PC-3 (cell line): ENCODE data around the gene PHPT1. TPM values are rescaled to one million over a fixed set of nuclear protein-coding genes. Genes with fewer than 3 reads are reported as not detected.

Experiments
- ATAC-seq: fragments of 200-7000 bp; cut with Tn5 transposase; 2 replicates; pipeline ENCODE4 v1.9.1; 2020; ENCODE audit warnings: mild to moderate bottlenecking, moderate library complexity
- BruUV-seq: library from RNA; stranded (reverse); fragments of 400-500 nt; replicated peaks from 2 replicates; lab custom pipeline; 2021; lab: Mats Ljungman, UMichigan
- CTCF ChIA-PET: fragments of 300-600 bp; sonication (Branson Sonifier 250); formaldehyde crosslinking; loops from one replicate; lab custom pipeline; 2022; ENCODE audit warnings: antibody characterized with exemption; lab: Charles Lee
- POLR2A ChIA-PET: fragments of 300-600 bp; sonication (Branson Sonifier 250); formaldehyde crosslinking; loops from one replicate; lab custom pipeline; 2022; ENCODE audit warnings: antibody characterized with exemption; ENCODE audit not compliant: unreplicated experiment; lab: Charles Lee
- DNase-seq: peaks from one replicate; pipeline ENCODE4 v3.0.0-alpha.2; 2015
- H2AFZ ChIP-seq: fragments of 300-600 bp; sonication (generic); 2 replicates; pipeline ENCODE4 v1.6.0; 2016; ENCODE audit warnings: antibody characterized with exemption, low read length
- H3F3A ChIP-seq: fragments of 300-600 bp; sonication (generic); one replicate; pipeline ENCODE4 v1.6.0; 2017; ENCODE audit warnings: antibody characterized with exemption, low read length, control low read depth, mild to moderate bottlenecking; ENCODE audit not compliant: unreplicated experiment
- H3K27ac ChIP-seq: fragments of 300-600 bp; sonication (generic); 2 replicates; pipeline ENCODE4 v1.5.1; 2016; ENCODE audit warnings: mild to moderate bottlenecking, low read length
- H3K27me3 ChIP-seq: fragments of 300-600 bp; sonication (generic); 2 replicates; pipeline ENCODE4 v1.6.1; 2016; ENCODE audit warnings: low read length, mixed read lengths
- H3K36me3 ChIP-seq: fragments of 300-600 bp; sonication (generic); 2 replicates; pipeline ENCODE4 v1.6.1; 2016; ENCODE audit warnings: low read depth, mixed run types, low read length, mixed read lengths
- H3K4me1 ChIP-seq: fragments of 300-600 bp; sonication (generic); 2 replicates; pipeline ENCODE4 v1.5.1; 2016; ENCODE audit warnings: low read length; ENCODE audit not compliant: insufficient read depth
- H3K4me2 ChIP-seq: fragments of 300-600 bp; sonication (generic); 2 replicates; pipeline ENCODE4 v1.6.0; 2016; ENCODE audit warnings: low read length
- H3K4me3 ChIP-seq: fragments of 300-600 bp; sonication (generic); 2 replicates; pipeline ENCODE4 v1.5.1; 2016; ENCODE audit warnings: mild to moderate bottlenecking, low read length, mixed read lengths
- H3K79me2 ChIP-seq: fragments of 300-600 bp; sonication (generic); 2 replicates; pipeline ENCODE4 v1.6.1; 2017; ENCODE audit warnings: low read length, mixed read lengths
- H3K9ac ChIP-seq: fragments of 300-600 bp; sonication (generic); 2 replicates; pipeline ENCODE4 v1.6.0; 2016; ENCODE audit warnings: mild to moderate bottlenecking, low read length
- H3K9me2 ChIP-seq: fragments of 300-600 bp; sonication (generic); replicated peaks from 2 replicates; pipeline ENCODE4 v1.6.1; 2016; ENCODE audit warnings: mixed run types, low read length, mixed read lengths
- H3K9me3 ChIP-seq: fragments of 300-600 bp; sonication (generic); 2 replicates; pipeline ENCODE4 v1.6.1; 2016; ENCODE audit warnings: low read length, mixed read lengths
- H4K20me1 ChIP-seq: fragments of 300-600 bp; sonication (generic); 2 replicates; pipeline ENCODE4 v1.6.1; 2016; ENCODE audit warnings: low read length, mixed read lengths
- CTCF ChIP-seq: fragments of 300-600 bp; sonication (generic); conservative IDR thresholded peaks from 2 replicates; pipeline ENCODE4 v1.5.1; 2017; ENCODE audit warnings: antibody characterized with exemption, low read depth, mild to moderate bottlenecking, low read length
- EZH2 ChIP-seq: fragments of 300-600 bp; sonication (generic); IDR thresholded peaks from one replicate; pipeline ENCODE4 v1.6.1; 2017; ENCODE audit warnings: antibody characterized with exemption, mild to moderate bottlenecking, low read length; ENCODE audit not compliant: unreplicated experiment
- EZH2phosphoT487 ChIP-seq: fragments of 300-600 bp; sonication (generic); IDR thresholded peaks from 2 replicates; pipeline ENCODE4 v1.6.1; 2018; ENCODE audit warnings: mild to moderate bottlenecking, antibody characterized with exemption, low read length, borderline replicate concordance
- intact Hi-C: fragments of 100-400 bp; cut with micrococcal nuclease; formaldehyde crosslinking; loops from 2 replicates; pipeline ENCODE4 v1.9.0; 2023
- total RNA-seq: library from RNA; depleted of rRNA; stranded (reverse); fragments of >200 nt; gene quantifications from 2 replicates; pipeline ENCODE4 v1.2.3, GENCODE V29; 2014

The PHPT1 gene
- total RNA-seq, 1 experiment from 2014 or later = 111 TPM

- POLR2A ChIA-PET = no interaction called here
- Histone ChIP-seq H3K4me2 (no peak overlapping the region), H3K9ac (no peak overlapping the region), H3K79me2 (no peaks in the 10 kb centered on the region), H2AFZ (no peak overlapping the region), H3K4me1 (peaks cover 8% of the 10 kb centered on the region), H3K9me3 (no peaks in the 10 kb centered on the region), H3K9me2 (no peaks in the 10 kb centered on the region), H3K27me3 (no peaks in the 10 kb centered on the region), H4K20me1 (no peaks in the 10 kb centered on the region), H3F3A (no peaks in the 10 kb centered on the region), H3K4me3 (no peak overlapping the region), H3K27ac (no peak overlapping the region), H3K36me3 (no peaks in the 10 kb centered on the region)
- TF ChIP-seq EZH2phosphoT487 (no peak), CTCF (no peak), EZH2 (no peak)
- ATAC-seq (no peak), DNase-seq (no peak)
- CTCF ChIA-PET = no interaction called here
- BruUV-seq = no TSS peak
- intact Hi-C loops = no loop called here
Observed at GRCh38 chr9:136850866-136851775, 1.9 kb downstream of the PHPT1 start.

GRCh38 chr9:136851941-136852663, 2.9 kb downstream of the PHPT1 start, which contains the start of gene MAMDC4:
Gene MAMDC4, plus strand, starts transcription at chr9:136852346. Its CDS starts 71 bp downstream, at chr9:136852417.
- Histone ChIP-seq H3K9ac (no peak within 1 kb of the TSS), H3F3A (no peaks in the 10 kb centered on the region), H3K4me3 (no peak within 1 kb of the TSS), H3K27ac (no peak within 1 kb of the TSS), H2AFZ (no peak within 1 kb of the TSS), H3K79me2 (no peaks in the 10 kb centered on the region), H3K36me3 (no peaks in the 10 kb centered on the region), H3K4me2 (no peak within 1 kb of the TSS), H4K20me1 (no peaks in the 10 kb centered on the region), H3K4me1 (peaks cover 8% of the 10 kb centered on the region), H3K27me3 (no peaks in the 10 kb centered on the region), H3K9me2 (no peaks in the 10 kb centered on the region), H3K9me3 (no peaks in the 10 kb centered on the region)
- intact Hi-C loops = no loop called here
- no peak for DNase-seq
- ChIA-PET CTCF (no interaction called here), POLR2A (no interaction called here)
- TF ChIP-seq EZH2phosphoT487 = no peak
- no peak for TF ChIP-seq CTCF
- no peak for TF ChIP-seq EZH2
- ATAC-seq = no peak
- no TSS peak for BruUV-seq
